Activated T-helper 9 cell treated with anti-CD3 and anti-CD28 coated beads, Interleukin-2, amount 50 U/mL, for 16 hours (primary cell): ENCODE measurements around the gene KLK8.
"Not testable (repeated sequence)": the region's sequence is repeated elsewhere in the genome, so short reads cannot be mapped to it uniquely, and the experiment has no call there.

ENCODE experiments used
- DNase-seq: peaks from one replicate; pipeline ENCODE4 v3.0.0-alpha.2; 2020; ENCODE audit warnings: low read depth

The KLK8 gene

GRCh38 chr19:50983625-50984292 lies 17.6 kb downstream of the KLK8 start, which contains the start of gene KLK7:
Gene KLK7 (minus strand): TSS chr19:50983917. CDS start chr19:50982399, 1,518 bp downstream.
- no peak for DNase-seq

GRCh38 chr19:50982186-50982585 lies 19.2 kb downstream of the KLK8 start:
- DNase-seq, result no peak

GRCh38 chr19:50981587-50982146 lies 19.7 kb downstream of the KLK8 start:
- no peak for DNase-seq

GRCh38 chr19:50980208-50980607 lies 21.2 kb downstream of the KLK8 start:
- no peak for DNase-seq

- DNase-seq, result no peak
These were observed 21.6 kb downstream of the KLK8 start for GRCh38 chr19:50979758-50980157.

- DNase-seq, result no peak
These were observed 22.5 kb downstream of the KLK8 start for GRCh38 chr19:50978772-50979390.

- no peak for DNase-seq
These were observed 23.8 kb downstream of the KLK8 start for GRCh38 chr19:50977626-50978025.

GRCh38 chr19:50975766-50976165 lies 25.6 kb downstream of the KLK8 start:
- DNase-seq, result no peak

GRCh38 chr19:50974702-50975556 lies 26.5 kb downstream of the KLK8 start:
- no peak for DNase-seq

- DNase-seq, result no peak
These were observed 28.5 kb downstream of the KLK8 start for GRCh38 chr19:50972795-50973376.

GRCh38 chr19:50969810-50970209 lies 31.6 kb downstream of the KLK8 start:
- not testable (repeated sequence) for DNase-seq

- DNase-seq, result no peak
These were observed 32.0 kb downstream of the KLK8 start, which contains the start of gene KLK6 for GRCh38 chr19:50969413-50969760. Gene KLK6 (minus strand): TSS chr19:50969591. CDS start chr19:50968104, 1,487 bp downstream.

GRCh38 chr19:50968716-50969412 lies 32.5 kb downstream of the KLK8 start:
- no peak for DNase-seq

GRCh38 chr19:50967929-50968715 lies 33.3 kb downstream of the KLK8 start:
- DNase-seq, result no peak

- DNase-seq, result no peak
These were observed 37.1 kb downstream of the KLK8 start for GRCh38 chr19:50964266-50964665.

GRCh38 chr19:50963381-50963780 lies 38.0 kb downstream of the KLK8 start:
- DNase-seq, result no peak

- no peak for DNase-seq
These were observed 39.2 kb downstream of the KLK8 start for GRCh38 chr19:50962245-50962644.

- DNase-seq, result no peak
These were observed 41.5 kb downstream of the KLK8 start for GRCh38 chr19:50959731-50960500.

GRCh38 chr19:50957587-50957986 lies 43.8 kb downstream of the KLK8 start:
- no peak for DNase-seq

- no peak for DNase-seq
These were observed 48.5 kb downstream of the KLK8 start, which contains the start of gene KLK5 for GRCh38 chr19:50952910-50953309. Gene KLK5 (minus strand): TSS chr19:50953038. CDS start chr19:50952657, 381 bp downstream.
